Superior temporal gyrus (tissue), 1 donor: Measurements from ENCODE around the gene PDXP.

Experiments used
- DNase-seq: peaks from one replicate; pipeline ENCODE4 v3.0.0-alpha.2; 2016; ENCODE audit errors: extremely low spot score

The PDXP gene

DNA sequence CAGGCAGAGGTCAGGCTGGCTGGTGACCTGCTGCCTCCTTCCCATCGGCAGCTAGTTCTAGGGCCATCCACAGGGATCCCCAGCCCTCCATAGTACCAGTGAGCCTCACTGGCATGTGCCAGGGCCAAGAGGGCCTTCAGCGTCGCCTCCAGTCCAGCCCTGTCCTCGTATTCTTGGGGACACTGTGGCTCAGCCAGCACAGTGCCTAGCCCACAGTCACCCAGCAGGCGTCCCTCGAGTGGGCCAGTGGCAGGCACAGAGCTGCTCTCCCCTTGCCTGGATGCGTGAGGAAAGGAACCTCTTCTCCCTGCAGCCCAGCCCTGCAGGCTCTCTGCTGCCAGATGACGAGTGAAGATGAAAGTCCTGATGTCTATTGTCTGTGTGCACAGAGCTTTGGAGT is 29.7 kb upstream of the PDXP start:
- DNase-seq = no peak

DNA sequence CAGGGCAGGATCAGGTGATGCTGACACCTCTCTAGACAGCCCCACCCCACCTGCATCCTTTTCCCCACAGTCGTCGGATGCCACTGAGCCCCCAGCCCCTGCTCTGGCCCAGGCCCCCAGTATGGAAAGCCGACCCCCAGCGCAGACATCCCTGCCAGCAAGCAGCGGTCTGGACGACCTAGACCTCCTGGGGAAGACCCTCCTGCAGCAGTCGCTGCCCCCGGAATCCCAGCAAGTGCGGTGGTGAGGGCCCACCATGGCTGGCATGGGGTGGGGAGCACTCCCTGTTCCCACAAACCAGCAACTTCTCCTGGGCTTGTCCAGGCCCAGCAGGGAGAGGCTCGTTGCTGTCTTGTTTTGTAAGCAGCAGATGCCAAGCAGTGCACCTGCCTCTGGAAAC is 28.6 kb upstream of the PDXP start:
- no peak for DNase-seq

DNA sequence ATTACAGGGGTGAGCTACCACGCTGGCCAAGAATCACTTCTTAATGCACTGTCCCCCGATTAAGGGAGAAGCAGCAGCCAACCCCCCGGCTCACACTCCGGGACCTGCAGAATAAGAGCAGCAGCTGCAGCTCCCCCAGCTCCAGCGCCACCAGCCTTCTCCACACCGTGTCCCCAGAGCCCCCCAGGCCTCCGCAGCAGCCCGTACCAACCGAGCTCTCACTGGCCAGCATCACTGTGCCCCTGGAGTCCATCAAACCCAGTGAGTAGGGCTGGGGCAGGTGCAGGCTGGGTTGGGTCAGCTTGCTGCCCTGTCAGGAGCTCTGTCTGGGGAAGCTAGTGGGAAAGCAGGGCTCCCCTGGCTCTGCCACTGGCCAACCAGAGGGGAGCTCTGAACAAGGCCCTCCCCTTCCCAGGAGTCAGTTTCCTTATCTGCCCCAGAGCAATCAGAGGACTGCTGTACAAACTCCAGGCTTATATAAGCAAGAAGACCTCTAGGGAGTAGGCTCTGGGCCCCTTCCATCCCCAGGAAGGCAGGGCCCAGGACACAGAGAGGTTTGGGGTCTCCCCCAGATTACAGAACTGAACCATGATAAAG is 27.6 kb upstream of the PDXP start:
- DNase-seq = no peak

DNA sequence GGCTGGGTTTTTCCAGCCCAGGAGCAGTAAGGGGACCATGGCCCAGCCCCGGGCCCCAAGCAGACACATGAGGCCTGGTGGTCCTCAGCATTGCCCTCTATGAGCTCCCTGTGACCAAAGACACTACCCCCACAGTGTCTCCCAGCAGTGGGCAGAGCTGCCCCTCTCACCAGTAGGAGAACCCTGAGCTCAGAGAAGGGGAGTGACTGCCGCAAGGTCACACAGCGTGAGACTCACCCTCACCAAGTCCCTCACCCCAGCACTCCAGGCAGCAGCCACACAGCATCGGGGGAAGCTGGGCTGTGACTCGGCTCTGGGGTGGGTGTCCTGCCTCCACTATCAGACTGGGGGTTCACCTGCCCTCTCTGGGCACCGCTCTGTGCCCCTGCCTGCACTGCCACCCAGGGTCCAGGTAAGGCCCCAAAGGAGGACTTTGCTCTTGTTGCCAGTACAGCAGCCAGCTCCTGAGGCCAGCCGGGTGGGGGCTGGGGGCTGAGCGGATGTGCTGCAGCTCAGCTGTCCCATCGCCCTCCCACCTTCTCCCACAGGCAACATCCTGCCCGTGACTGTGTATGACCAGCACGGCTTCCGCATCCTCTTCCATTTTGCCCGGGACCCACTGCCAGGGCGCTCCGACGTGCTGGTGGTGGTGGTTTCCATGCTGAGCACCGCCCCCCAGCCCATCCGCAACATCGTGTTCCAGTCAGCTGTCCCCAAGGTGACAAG is 26.9 kb upstream of the PDXP start:
- no peak for DNase-seq

DNA sequence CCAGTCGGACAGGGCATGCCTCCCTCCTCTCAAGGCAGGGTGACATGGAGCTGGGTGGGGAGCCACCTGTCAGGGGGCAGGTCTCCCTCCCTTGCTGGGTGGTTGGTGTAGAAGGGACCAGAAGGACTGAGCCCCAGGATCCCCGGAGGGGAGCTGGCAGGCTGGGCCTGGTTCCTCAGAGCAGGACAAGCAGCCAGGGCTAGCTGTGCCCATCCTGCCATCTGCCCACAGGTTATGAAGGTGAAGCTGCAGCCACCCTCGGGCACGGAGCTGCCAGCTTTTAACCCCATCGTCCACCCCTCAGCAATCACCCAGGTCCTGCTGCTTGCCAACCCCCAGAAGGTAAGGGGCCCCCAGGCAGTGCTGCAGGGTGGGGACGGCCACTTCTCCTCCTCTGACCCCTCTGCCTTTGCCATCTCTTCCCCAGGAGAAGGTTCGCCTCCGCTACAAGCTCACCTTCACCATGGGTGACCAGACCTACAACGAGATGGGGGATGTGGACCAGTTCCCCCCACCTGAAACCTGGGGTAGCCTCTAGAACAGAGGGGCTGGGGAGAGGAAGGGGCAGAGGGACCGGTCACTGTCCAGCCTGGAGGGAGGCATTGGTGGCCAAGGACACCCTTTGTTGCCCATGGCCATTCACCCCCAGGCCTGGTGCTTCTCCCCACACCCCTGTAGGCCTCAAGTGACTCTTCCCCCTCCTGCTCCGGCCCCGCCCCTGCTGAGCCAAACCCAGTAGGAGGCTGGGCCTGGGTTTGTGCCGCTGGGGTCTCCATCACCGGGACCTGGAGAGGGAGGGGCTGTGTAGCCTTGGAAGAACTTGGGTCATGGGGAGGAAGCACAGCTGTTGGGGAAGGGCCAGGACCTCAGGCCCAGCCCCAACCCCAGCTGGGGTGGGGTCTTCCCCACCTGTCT is 26.1 kb upstream of the PDXP start:
- no peak for DNase-seq

DNA sequence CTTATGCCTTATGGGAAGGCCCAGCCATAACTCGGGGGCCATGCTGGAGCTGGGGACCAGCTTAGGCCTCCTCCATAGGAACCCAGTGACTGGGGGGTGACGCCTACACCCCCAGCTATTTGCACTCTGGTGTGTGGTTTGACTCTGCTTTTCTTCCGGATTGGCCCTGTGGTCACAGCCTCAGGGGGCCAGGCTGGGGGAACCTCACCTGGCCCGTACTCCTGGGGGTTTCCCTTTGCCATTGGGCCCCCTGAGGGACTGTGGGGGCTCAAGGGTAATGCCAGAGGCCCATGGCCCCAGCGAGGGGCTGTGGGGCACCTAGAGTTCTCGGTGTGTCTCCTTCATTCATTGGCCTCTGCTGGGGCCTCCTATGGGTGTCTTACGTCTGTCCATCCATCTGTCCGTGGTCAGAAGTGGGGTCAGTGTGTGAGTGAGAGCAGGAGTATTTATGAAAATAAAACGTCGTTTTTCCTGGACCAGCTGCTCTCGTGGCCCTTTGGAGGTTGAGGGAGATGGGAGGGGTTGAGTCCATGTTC is 25.4 kb upstream of the PDXP start:
- DNase-seq = no peak

DNA sequence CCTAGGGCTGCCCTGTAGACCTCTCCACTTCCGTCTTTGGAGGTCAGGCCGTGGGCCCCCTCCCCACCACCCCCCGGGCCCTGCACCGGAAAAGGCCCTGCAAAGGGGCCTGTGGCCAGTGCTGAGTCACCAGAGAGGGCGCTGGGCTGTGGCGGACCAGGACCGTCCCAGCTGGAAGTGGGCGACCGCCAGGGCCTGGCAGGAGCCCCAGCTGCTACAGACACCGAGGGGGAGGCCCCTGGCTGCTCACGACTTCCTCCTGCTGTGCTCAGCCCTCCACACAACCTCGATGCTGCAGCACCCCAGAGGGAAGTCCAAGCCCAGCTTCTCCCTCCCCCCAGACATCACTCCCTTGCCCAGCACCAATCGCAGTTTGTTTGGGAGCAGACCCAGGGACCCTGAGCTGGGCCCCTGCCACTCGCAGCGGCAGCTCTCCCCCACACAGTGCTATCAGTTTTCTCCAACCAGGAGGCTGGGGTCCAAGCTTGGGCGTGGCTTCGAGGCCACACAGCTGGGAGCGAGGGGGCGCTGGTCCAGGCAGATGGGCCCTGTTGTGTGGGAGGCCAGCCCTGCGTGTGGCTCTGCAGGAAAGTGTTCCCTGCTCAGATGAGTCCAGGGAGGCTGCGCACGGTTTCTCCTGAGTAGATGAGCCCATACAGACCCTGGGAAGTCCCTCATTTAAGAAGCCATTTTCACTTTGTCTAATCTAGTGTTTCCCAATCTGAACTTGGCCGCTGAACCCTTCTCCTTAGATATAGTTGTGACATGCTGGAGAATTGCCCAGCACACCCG is 24.7 kb upstream of the PDXP start:
- peak; percentile 58 for DNase-seq

DNA sequence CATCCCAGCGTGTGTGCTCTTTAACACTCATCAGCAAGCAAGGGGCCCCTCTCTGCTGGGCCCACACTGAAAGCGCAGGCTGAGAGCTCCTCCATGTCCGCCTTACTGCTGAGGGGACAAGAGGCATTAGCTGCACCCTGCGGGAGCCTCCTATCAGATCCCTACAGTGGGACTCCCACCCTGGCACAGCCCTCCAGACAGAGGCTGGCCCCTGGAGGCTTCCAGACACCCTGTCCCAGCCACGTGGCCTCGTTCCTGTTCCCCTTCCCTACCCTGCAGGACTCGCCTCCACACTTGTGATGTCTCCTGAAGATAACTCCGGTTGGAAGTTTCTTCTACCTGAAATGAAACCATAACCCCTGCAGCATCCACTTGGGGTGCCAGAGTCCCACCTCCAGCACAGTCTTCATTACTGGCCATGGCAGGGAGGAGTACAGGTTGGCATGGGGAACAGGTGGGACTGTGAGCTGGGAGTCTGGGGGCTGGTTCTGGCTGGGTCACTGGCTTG is 24.1 kb upstream of the PDXP start:
- DNase-seq = no peak

DNA sequence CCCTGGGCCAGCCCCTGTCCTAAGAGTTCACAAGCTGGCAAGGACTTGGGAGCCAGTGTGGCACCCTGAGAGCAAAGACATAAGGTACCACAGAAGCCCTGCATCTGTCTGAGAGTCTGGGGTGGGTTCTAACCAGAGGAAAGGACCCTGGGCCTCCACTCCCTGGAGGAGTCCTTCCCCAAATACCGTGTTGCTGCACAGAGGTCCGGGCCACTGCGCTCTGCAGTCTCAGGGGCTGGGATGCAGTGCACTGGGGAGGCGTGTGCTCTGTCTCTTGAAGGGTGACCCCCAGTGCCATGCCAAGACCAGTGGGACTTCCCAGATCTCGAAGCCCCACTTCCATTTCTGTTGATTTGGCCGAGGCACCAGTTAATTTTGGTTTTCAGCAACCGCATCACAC is 23.4 kb upstream of the PDXP start:
- DNase-seq = no peak

DNA sequence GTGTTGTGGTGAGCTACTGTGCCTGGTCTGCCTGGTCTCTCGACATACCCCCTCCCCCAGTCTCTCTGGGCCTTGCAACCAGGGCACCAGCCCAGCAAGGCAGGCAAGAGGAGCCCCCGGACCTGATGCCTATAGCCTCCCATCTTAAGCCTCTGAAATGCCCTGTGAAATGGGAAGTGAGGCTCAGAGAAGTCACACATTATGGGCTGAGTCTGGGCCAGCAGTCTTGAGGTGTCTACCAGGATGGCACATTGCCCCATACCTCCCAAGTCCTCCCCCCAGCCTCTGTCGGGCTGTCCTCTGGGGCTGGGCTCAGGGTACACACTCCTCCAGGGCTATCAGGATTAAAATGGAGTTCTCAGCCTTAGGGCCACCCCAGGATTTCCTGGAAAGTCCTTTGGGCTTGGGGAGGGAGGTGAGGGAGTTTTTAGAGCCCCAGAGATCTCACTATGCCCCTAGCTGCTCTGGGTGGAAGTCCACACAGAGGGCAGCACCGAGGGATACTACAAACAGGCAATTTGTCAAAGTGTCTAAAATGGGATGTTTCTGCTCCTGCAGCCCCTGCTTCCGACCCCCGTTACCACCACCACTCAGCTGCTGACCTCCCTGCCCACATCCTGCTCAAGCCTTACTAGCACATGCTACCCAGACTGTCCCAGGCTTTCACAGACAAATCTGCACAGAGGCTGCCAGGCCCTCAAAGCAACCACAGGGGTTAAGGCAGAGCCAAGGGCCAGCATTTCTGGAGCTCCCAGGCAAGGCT is 22.2 kb upstream of the PDXP start:
- DNase-seq = no peak

DNA sequence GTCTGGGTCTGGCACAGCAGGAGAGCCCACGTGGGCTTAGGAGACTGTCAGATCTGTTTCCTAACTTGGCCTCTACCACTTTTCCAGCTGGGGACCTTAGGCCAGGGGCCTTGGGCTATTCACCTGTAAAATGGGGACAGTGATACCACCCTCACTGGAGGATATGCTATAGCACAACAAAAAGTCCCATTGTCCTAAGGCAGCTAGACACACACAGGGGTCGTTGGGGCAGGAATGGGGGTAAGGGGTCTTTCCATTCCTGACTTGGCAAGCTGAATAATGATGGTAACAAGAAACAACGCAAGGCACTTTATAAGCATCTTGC is 21.6 kb upstream of the PDXP start:
- no peak for DNase-seq

DNA sequence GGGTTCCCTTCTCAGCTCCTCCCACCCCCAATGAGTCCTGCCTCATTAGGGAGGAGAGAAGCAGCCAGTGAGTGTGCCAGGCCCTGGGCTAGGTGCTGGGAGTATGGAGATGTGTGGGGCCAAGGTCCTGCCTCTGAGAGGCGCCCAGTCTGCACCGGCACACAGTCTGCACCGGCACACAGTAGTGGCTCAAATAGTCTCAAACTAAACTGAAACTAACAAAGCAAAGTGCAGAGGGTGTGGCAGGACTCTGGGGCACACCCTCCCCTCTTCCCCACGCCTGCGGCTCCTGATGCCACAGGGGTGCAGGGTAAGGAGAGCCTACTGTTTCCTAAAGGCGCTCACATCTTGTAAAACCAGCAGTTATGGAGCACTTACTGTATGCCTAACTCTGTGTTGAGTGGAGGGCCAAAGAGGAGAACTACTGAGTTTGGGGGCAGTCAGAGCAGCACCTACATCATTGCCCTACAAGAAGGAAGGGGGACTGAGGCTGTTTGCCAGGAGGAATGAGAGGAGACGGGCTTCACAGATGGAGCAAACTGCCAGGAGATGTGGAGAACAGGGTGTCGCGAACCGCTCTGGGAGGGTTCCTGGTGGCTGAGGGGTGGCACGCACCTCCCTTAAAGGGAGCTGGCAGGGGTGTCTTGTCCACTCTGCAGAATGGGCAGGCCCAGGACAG is 20.0 kb upstream of the PDXP start:
- DNase-seq = no peak

DNA sequence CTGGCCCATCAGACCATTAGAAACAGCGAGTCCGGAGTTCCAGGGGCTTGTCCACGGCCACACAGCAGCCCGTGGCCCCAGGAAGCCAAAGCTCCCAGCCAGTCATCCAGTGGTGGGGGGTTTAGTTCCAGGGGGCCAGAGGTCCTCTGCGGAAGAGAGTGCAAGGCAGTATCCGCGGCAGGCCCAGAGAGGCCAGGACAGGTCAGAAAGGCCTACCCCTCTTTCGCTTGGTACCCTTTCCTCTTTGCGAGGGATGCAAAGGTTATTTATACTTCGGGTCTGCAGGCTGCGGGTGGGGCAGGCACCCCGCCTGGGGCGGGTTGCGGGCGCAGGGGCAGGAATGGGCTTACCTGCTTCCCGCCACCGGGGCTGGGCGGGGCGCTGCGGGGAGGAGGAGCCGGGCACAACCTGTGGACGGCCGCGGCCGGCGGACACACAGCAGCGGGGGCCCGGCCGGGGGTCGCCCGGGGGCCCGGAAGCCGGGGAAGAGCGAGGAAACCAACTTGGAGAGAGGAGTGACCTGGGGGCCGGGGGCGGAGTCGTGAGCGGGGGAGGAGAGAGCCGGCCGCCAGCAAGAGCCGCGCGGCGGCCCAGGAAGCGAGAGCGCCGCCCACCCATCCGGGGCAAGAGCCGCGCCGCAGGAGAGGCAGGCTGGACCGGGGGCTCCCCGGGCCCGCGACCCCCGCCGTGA is 19.3 kb upstream of the PDXP start, which contains the start of gene SH3BP1:
TSS of gene SH3BP1 (plus strand) at position 600 of the 691 bp plus-strand sequence. CDS start 119 bp downstream, outside the sequence.
- DNase-seq = no peak

DNA sequence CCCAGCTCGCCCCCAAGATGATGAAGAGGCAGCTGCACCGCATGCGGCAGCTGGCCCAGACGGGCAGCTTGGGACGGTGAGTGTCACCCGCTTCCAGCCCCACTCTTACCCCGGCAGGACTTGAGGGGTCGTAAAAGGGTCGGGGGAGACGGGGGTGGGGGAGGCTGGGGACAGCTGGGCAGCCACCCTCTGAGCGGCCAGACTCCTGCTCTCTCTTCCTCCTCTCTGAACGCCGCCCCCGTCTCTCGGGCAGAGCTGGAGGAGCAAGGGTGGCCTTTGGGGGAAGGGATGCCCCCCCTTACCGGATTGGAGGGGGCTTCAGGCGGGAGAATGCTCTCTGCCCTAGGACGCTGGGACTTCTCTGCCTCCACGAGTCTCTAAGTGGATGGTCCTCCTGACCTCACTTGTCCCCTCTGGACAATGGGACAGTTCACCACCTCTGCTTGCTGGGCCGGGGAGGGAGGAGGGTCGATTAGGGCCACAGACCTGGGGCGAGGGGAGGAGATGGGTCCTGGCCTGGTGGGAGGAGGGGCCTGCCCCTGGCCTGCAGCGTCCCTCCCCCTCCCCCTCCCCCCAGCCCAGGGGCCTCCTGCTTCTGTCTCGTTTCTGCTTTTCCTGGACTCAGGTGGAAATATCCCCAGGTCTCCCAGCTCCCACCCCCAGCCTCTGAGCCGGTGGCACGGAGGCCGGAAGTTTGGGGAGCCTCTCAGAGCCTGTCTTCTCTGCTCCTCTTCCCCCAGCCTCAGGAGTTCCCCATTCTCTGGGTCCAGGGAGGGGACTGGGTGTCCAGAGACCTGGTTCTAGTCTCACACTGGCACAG is 18.5 kb upstream of the PDXP start:
- DNase-seq = no peak

DNA sequence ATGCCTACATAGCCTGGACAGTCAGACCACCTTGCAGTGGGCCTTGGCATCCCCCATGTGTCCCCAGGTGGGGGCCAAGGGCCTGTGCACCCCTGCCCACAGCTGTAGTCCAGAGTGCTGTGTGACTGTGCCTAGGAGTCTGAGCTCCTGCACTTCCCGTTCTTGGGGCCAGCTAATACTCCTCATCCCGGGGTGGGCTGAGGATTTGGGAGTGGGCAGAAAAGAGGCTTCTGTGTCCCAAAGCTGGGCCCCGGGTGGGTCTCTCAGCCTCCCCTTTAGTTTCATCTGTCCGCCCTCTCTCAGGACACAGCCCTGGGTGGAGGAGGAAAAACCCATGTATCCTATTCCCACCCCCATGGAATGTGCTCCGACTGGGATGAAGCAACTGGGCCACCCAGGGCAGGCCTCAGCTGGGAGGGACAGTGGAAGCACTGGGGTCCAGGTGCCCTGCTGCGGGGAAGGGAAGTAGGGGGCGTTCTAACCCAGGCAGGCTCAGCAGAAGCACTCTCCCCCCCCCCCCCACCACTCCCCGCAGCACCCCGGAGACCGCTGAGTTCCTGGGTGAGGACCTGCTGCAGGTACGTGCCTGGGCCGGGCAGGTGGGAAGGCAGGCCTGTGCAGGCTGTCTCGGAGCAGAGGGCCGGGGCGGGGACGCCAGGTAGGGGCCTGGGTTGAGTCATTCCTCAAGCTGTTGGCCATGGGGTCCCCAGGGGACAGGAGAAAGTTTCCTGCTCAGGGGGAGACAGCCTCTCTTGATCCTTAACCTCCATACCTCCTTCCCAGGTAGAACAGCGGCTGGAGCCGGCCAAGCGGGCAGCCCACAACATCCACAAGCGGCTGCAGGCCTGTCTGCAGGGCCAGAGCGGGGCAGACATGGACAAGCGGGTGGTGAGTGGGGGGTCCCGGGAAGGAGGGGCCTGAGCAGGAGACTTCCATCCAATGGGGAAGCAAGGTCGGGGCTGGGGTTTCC is 17.6 kb upstream of the PDXP start:
- DNase-seq = no peak

DNA sequence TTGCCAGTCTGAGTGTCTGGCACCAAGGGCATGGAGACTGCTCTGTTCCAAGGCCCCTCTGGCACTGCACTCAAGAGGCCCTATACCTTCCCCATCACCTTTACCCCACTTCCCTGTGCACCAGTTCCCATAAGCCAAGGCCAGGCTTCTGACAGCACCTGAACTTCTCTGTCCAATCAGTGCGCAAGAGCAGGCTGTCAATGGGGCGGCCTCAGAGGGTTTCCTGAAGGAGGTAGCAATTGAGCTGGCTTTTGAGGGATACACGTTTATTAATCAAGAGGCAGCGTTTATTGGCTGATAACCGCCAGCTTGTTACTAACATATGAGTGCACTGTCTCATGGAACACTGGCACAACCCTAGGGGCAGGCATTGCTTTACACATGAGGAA is 17.0 kb upstream of the PDXP start:
- no peak for DNase-seq

DNA sequence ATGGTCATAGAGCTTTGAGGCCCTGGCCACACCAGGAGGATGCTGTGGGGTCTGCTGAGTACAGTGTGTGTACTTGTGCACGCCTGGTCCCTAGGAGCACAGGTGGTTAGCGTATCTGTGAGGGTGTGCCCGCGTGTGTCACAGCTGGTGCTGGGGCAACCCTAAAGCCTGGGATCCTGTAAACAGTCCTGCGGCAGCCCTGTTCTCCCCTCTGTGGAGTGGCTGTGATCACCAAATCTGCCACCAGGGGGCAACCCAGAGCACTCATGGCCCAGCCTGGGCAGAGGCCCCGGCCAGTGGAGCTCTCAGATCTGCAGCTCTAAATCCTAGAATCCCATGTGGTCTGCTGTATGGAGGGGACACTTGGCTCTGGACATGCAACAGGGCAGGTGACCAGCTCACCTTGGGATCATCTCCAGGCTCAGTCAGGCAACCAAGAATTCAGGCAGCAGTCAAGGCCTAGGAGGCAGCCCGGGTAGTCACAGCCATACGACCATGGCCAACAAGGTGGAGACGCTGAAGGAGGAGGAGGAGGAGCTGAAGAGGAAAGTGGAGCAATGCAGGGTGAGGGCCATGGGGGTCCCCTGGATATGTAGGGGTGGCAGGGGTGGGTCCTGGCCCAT is 15.2 kb upstream of the PDXP start:
- peak; percentile 92 for DNase-seq
